HG03139 (cell line): ENCODE results near the gene THADA.

Experiments used
- ATAC-seq: cut with Tn5 transposase; IDR thresholded peaks from one replicate; pipeline ENCODE4 v1.9.1; 2021; ENCODE audit not compliant: unreplicated experiment

THADA gene

GRCh38 chr2:43258547-43259156 lies 337.2 kb downstream of the THADA start:
- no peak for ATAC-seq

- ATAC-seq: no peak
Observed at GRCh38 chr2:43255296-43255910, 340.4 kb downstream of the THADA start.

- ATAC-seq: no peak
Observed at GRCh38 chr2:43254331-43254730, 341.5 kb downstream of the THADA start.

- ATAC-seq: no peak
Observed at GRCh38 chr2:43251171-43251731, 344.6 kb downstream of the THADA start.

GRCh38 chr2:43250015-43250414 lies 345.8 kb downstream of the THADA start:
- ATAC-seq: no peak

GRCh38 chr2:43248621-43249020 lies 347.2 kb downstream of the THADA start:
- ATAC-seq: no peak

GRCh38 chr2:43246641-43247040 lies 349.2 kb downstream of the THADA start:
- no peak for ATAC-seq

GRCh38 chr2:43241558-43241957 lies 354.3 kb downstream of the THADA start:
- ATAC-seq: no peak

- no peak for ATAC-seq
Observed at GRCh38 chr2:43240766-43241150, 355.1 kb downstream of the THADA start.

GRCh38 chr2:43239981-43240765 lies 355.7 kb downstream of the THADA start:
- no peak for ATAC-seq

GRCh38 chr2:43238813-43239212 lies 357.0 kb downstream of the THADA start:
- ATAC-seq: no peak

GRCh38 chr2:43238176-43238575 lies 357.7 kb downstream of the THADA start:
- no peak for ATAC-seq

- ATAC-seq: no peak
Observed at GRCh38 chr2:43233218-43234212, 362.3 kb downstream of the THADA start.

GRCh38 chr2:43230951-43231827 lies 364.6 kb downstream of the THADA start:
- no peak for ATAC-seq

- no peak for ATAC-seq
Observed at GRCh38 chr2:43230351-43230885, 365.4 kb downstream of the THADA start.

- ATAC-seq: no peak
Observed at GRCh38 chr2:43228756-43229659, 366.8 kb downstream of the THADA start.

GRCh38 chr2:43228321-43228751 lies 367.5 kb downstream of the THADA start:
- ATAC-seq: no peak

GRCh38 chr2:43227830-43228281 lies 368.0 kb downstream of the THADA start:
- ATAC-seq: no peak
